PFSK-1 (cell line): ENCODE data around the gene MARCHF10.

ENCODE experiments used
- POLR2AphosphoS5 ChIP-seq: IDR thresholded peaks from 2 replicates; pipeline ENCODE4 v1.6.1; 2012; ENCODE audit warnings: low read depth, mild to moderate bottlenecking, control low read depth, low read length, moderate library complexity
- TAF1 ChIP-seq: IDR thresholded peaks from 2 replicates; pipeline ENCODE4 v1.6.1; 2012; ENCODE audit warnings: low read length, control low read depth, borderline replicate concordance; ENCODE audit not compliant: insufficient read depth
- TF ChIP-seq, protein P1 (sequence below), 2 experiments: IDR thresholded peaks; 2 replicates each; pipeline versions ENCODE4 v1.6.1 to v1.8.0; 2011 to 2012; ENCODE audit warnings: low read depth in 2 of 2, low read length in 2 of 2, control low read depth in 1 of 2, inconsistent platforms in 1 of 2, mild to moderate bottlenecking in 1 of 2, moderate library complexity in 1 of 2; ENCODE audit not compliant: insufficient read depth in 1 of 2

DNA sequence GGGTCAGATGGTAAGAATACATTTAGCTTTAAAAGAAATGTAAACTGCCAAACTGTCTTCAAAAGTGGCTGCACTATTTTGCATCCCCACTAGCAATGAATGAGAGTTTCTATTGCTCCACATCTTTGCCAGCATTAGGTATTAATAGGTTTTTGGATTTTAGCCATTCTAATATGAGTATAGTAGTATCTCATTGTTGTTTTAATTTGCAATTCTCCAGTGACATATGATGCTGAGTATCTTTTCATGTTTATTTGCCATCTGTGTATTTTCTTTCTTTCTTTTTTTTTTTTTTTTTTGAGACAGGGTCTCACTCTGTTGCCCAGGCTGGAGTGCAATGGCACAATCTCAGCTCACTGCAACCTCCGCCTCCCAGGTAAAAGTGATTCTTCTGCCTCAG lies 24.3 kb upstream of the MARCHF10 start:
- no peak for TF ChIP-seq TAF1
- TF ChIP-seq POLR2AphosphoS5, result no peak
- TF ChIP-seq, protein P1, sequence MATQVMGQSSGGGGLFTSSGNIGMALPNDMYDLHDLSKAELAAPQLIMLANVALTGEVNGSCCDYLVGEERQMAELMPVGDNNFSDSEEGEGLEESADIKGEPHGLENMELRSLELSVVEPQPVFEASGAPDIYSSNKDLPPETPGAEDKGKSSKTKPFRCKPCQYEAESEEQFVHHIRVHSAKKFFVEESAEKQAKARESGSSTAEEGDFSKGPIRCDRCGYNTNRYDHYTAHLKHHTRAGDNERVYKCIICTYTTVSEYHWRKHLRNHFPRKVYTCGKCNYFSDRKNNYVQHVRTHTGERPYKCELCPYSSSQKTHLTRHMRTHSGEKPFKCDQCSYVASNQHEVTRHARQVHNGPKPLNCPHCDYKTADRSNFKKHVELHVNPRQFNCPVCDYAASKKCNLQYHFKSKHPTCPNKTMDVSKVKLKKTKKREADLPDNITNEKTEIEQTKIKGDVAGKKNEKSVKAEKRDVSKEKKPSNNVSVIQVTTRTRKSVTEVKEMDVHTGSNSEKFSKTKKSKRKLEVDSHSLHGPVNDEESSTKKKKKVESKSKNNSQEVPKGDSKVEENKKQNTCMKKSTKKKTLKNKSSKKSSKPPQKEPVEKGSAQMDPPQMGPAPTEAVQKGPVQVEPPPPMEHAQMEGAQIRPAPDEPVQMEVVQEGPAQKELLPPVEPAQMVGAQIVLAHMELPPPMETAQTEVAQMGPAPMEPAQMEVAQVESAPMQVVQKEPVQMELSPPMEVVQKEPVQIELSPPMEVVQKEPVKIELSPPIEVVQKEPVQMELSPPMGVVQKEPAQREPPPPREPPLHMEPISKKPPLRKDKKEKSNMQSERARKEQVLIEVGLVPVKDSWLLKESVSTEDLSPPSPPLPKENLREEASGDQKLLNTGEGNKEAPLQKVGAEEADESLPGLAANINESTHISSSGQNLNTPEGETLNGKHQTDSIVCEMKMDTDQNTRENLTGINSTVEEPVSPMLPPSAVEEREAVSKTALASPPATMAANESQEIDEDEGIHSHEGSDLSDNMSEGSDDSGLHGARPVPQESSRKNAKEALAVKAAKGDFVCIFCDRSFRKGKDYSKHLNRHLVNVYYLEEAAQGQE (IDR thresholded peaks at IDR 0.05; ENCODE audit: insufficient read depth in 1 of 2, low read depth in 2 of 2, low read length in 2 of 2), result no peak
